Liver (tissue), 9 donors: ENCODE results near the gene CFAP47. TPM values are rescaled to one million over a fixed set of nuclear protein-coding genes. Genes with fewer than 3 reads are reported as not detected.

Experiments
- DNase-seq: peaks from one replicate; pipeline ENCODE4 v3.0.0-alpha.2; 2017; ENCODE audit warnings: low spot score
- H3K27ac ChIP-seq, 2 donors: one replicate each; pipeline ENCODE4 v1.7.0; 2013; ENCODE audit warnings: inconsistent platforms in 2 of 2, low read length in 2 of 2, control low read depth in 1 of 2, low read depth in 1 of 2, mild to moderate bottlenecking in 1 of 2
- H3K27me3 ChIP-seq, 4 donors: one replicate each; pipeline versions ENCODE4 v1.6.1 to v1.7.0; 2013; ENCODE audit warnings: low read length in 3 of 4, inconsistent platforms in 1 of 4, mild to moderate bottlenecking in 1 of 4, moderate library complexity in 1 of 4; ENCODE audit not compliant: control insufficient read depth in 4 of 4, insufficient read depth in 4 of 4
- H3K36me3 ChIP-seq, 4 donors: one replicate each; pipeline versions ENCODE4 v1.6.1 to v1.7.0; 2013; ENCODE audit warnings: low read length in 3 of 4, mild to moderate bottlenecking in 3 of 4, low read depth in 1 of 4, moderate library complexity in 1 of 4; ENCODE audit not compliant: control insufficient read depth in 4 of 4, insufficient read depth in 3 of 4
- H3K4me1 ChIP-seq, 4 donors: one replicate each; pipeline versions ENCODE4 v1.6.1 to v1.7.0; 2013; ENCODE audit warnings: low read length in 3 of 4, mild to moderate bottlenecking in 3 of 4, moderate library complexity in 1 of 4; ENCODE audit not compliant: control insufficient read depth in 4 of 4, insufficient read depth in 4 of 4
- H3K4me3 ChIP-seq, 3 donors: one replicate each; pipeline versions ENCODE4 v1.6.1 to v1.7.0; 2013; ENCODE audit warnings: low read length in 3 of 3, control low read depth in 1 of 3, low read depth in 1 of 3, mild to moderate bottlenecking in 1 of 3
- H3K9ac ChIP-seq, 2 donors: one replicate each; pipeline ENCODE4 v1.7.0; 2013; ENCODE audit warnings: low read length in 2 of 2, mild to moderate bottlenecking in 2 of 2, moderate library complexity in 2 of 2, control low read depth in 1 of 2, low read depth in 1 of 2
- H3K9me3 ChIP-seq, 4 donors: one replicate each; pipeline versions ENCODE4 v1.6.1 to v1.7.0; 2013; ENCODE audit warnings: low read length in 3 of 4; ENCODE audit not compliant: control insufficient read depth in 4 of 4
- ATF3 ChIP-seq: IDR thresholded peaks from 2 replicates; pipeline ENCODE4 v1.6.1; 2016; ENCODE audit warnings: antibody characterized with exemption
- CTCF ChIP-seq: fragments of 150-350 bp; IDR thresholded peaks from 2 replicates; pipeline ENCODE4 v1.5.1; 2017; ENCODE audit warnings: improper control_type of control experiment, low read depth, low read length; ENCODE audit not compliant: missing input control
- EGR1 ChIP-seq, 2 donors: IDR thresholded peaks; 2 replicates each; pipeline ENCODE4 v1.6.1; 2016 to 2018; ENCODE audit warnings: antibody characterized with exemption in 2 of 2, low read depth in 2 of 2
- FOXA1 ChIP-seq: IDR thresholded peaks from 2 replicates; pipeline ENCODE4 v1.6.1; 2016; ENCODE audit warnings: antibody characterized with exemption
- FOXA2 ChIP-seq: IDR thresholded peaks from 2 replicates; pipeline ENCODE4 v1.6.1; 2016; ENCODE audit warnings: antibody characterized with exemption
- GABPA ChIP-seq, 2 donors: IDR thresholded peaks in 1 of 2; conservative IDR thresholded peaks in 1 of 2; 2 replicates each; pipeline ENCODE4 v1.6.1; 2016; ENCODE audit warnings: antibody characterized with exemption in 2 of 2, mild to moderate bottlenecking in 1 of 2, moderate library complexity in 1 of 2
- HNF4G ChIP-seq: IDR thresholded peaks from 2 replicates; pipeline ENCODE4 v1.6.1; 2016; ENCODE audit warnings: antibody characterized with exemption
- NR2F2 ChIP-seq: IDR thresholded peaks from 2 replicates; pipeline ENCODE4 v1.6.1; 2016; ENCODE audit warnings: antibody characterized with exemption
- RAD21 ChIP-seq, 2 donors: IDR thresholded peaks; 2 replicates each; pipeline ENCODE4 v1.6.1; 2016; ENCODE audit warnings: antibody characterized with exemption in 2 of 2, mild to moderate bottlenecking in 2 of 2
- REST ChIP-seq: IDR thresholded peaks from 2 replicates; pipeline ENCODE4 v1.6.1; 2016; ENCODE audit warnings: antibody characterized with exemption, mild to moderate bottlenecking
- SP1 ChIP-seq: IDR thresholded peaks from 2 replicates; pipeline ENCODE4 v1.6.1; 2018; ENCODE audit warnings: antibody characterized with exemption, mild to moderate bottlenecking
- YY1 ChIP-seq: IDR thresholded peaks from 2 replicates; pipeline ENCODE4 v1.6.1; 2016; ENCODE audit warnings: antibody characterized with exemption, mild to moderate bottlenecking
- ZBTB33 ChIP-seq: IDR thresholded peaks from 2 replicates; pipeline ENCODE4 v1.6.1; 2016; ENCODE audit warnings: antibody characterized with exemption
- WGBS: extraction: QIAGEN DNeasy Blood & Tissue Kit; methylation state at CpG from one replicate; pipeline ENCODE4 v1.1.7; 2013; 5-methylcytosine and 5-hydroxymethylcytosine counted together
- polyA plus RNA-seq, 2 donors: library from polyadenylated mRNA; stranded (reverse) in 1 of 2; unstranded in 1 of 2; fragments of 200-250 nt in 1 of 2; fragments of >200 nt in 1 of 2; fragmentation: Nextera tagmentation in 1 of 2; extraction: Ambion mirVana in 1 of 2; gene quantifications; one replicate each; pipeline versions ENCODE4 v1.2.1 to v1.2.3, GENCODE V29; 2013 to 2015
- total RNA-seq, 2 donors: library from RNA; depleted of rRNA; stranded (reverse); fragments of >200 nt; gene quantifications; one replicate each; pipeline ENCODE4 v1.2.3, GENCODE V29; 2014
- donor health status: healthy.
- donor health status: healthy.
- donor health status: healthy.
- donor health status: healthy.
- donor health status: healthy.

Gene CFAP47
- total and polyA plus RNA-seq, 4 donors: under 0.01 to 0.03 (median 0.01) TPM; not detected in 1

- no peak for TF ChIP-seq CTCF
- TF ChIP-seq NR2F2: no peak
- TF ChIP-seq GABPA (IDR thresholded peaks at IDR 0.05 in 1 of 2, conservative IDR thresholded peaks at IDR 0.05 in 1 of 2): no peak
- no peak for TF ChIP-seq FOXA1
- no peak for TF ChIP-seq HNF4G
- TF ChIP-seq SP1: no peak
- no peak for TF ChIP-seq ATF3
- no peak for TF ChIP-seq FOXA2
- TF ChIP-seq RAD21 (IDR thresholded peaks at IDR 0.05): no peak
- no peak for TF ChIP-seq EGR1 (IDR thresholded peaks at IDR 0.05; ENCODE audit: low read depth in 2 of 2)
- no peak for TF ChIP-seq REST
- no peak for TF ChIP-seq ZBTB33
- H3K27ac ChIP-seq: no peak overlapping the region
- 97% methylated on average over 1 of the region's 1 CpG for WGBS
- no peaks in the 10 kb centered on the region for H3K36me3 ChIP-seq
- no peaks in the 10 kb centered on the region for H3K9me3 ChIP-seq
- DNase-seq: no peak
- no peaks in the 10 kb centered on the region for H3K27me3 ChIP-seq
- H3K9ac ChIP-seq: no peak overlapping the region
- H3K4me3 ChIP-seq: no peak overlapping the region
- H3K4me1 ChIP-seq: no peaks in the 10 kb centered on the region
These were observed 502.8 kb downstream of the CFAP47 start for GRCh38 chrX:36422368-36422767.

GRCh38 chrX:36431819-36432218 lies 512.3 kb downstream of the CFAP47 start:
- Histone ChIP-seq H3K4me1 (no peaks in the 10 kb centered on the region), H3K9me3 (no peaks in the 10 kb centered on the region), H3K36me3 (no peaks in the 10 kb centered on the region), H3K9ac (no peak overlapping the region), H3K4me3 (no peak overlapping the region), H3K27ac (no peak overlapping the region), H3K27me3 (no peaks in the 10 kb centered on the region)
- 79% methylated on average over 3 of the region's 3 CpGs for WGBS
- DNase-seq: no peak
- TF ChIP-seq GABPA (IDR thresholded peaks at IDR 0.05 in 1 of 2, conservative IDR thresholded peaks at IDR 0.05 in 1 of 2) (no peak), FOXA1 (no peak), HNF4G (no peak), YY1 (no peak)
